Stimulated activated CD4-positive, alpha-beta T cell treated with anti-CD3 and anti-CD28 coated beads, Interleukin-12 subunit alpha, Interleukin-12 subunit beta, amount 100 ng/mL, for 4 hours (primary cell): ENCODE measurements around the gene SSBP4.

Experiments used
- DNase-seq: peaks from one replicate; pipeline ENCODE4 v3.0.0-alpha.2; 2020

Gene SSBP4

DNA sequence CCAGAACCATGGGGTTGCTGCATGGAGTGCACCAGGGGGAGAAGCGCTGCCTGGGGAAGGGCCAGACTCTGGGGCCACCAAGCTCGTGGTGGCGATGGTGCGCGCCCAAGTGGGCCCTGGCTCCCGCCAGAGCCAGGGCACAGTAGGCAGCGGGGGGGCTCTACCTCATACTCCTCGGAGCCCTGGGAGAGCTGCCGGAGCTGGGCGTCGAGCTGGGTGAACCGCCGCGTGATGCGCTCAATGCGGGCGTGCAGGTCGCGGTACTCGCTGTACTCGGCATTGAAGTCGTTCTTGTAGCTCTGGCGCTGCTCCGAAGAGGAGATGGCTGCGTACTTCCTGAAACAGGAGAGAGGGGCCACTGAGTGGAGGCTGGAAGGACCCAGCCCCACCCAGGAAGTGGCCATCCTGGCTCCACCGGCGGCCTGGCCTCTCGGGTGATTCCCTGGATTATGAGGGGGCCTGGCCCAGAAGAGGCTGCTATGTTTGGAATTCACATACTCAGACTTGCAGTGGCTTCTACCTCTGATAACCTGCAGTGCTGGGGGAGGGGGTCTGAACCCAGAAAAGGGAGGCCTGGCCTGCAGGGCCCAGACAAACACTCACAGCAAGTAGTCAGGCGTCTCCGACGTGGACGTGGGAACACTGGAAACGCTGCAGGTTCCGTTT is 27.1 kb downstream of the SSBP4 start:
- DNase-seq, result no peak

DNA sequence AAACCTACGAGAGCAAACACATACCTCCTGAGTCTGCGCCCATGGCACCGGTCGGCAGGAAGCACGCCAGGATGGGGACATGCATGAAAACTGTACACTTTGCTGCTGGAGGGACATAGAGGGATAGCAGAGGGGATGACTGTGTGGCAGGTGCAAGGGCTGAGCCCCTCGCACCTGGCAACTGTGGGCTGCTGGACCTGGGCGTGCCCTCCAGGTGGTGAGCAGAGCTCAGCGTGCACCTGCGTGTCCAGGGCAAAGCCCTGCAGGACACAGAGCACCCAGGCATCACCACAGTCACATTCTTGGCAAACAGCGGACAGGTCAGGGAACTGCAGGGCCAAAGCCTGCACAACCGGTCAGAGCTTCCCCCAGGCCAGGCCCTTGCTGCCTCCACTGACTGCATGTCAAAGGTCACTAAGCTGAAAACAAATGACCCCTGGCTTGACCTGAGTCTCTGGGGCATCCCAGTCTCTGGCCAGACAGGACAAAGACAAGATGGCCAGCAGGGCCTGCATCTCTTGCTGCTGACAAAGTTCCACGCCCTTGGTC is 27.7 kb downstream of the SSBP4 start:
- no peak for DNase-seq

DNA sequence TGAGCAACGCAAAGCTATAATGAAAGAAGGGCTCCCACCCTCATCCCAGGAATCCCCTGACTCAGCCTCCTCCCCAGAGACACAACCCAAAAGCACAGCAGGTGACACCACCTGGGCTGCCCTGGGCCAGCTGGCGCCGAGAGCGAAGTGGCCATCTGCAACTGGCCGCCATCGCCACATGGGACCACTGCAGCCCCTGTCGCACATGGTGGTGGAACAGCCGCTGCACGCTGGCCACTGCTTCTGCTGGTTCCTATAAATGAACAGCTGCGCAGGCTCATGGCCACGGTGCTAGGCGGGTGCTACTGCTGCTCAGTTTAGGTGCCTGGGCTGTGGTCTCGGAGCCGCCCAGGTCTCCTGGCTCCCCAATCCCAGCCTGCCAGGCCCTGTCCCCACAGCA is 30.4 kb downstream of the SSBP4 start:
- DNase-seq, result no peak

DNA sequence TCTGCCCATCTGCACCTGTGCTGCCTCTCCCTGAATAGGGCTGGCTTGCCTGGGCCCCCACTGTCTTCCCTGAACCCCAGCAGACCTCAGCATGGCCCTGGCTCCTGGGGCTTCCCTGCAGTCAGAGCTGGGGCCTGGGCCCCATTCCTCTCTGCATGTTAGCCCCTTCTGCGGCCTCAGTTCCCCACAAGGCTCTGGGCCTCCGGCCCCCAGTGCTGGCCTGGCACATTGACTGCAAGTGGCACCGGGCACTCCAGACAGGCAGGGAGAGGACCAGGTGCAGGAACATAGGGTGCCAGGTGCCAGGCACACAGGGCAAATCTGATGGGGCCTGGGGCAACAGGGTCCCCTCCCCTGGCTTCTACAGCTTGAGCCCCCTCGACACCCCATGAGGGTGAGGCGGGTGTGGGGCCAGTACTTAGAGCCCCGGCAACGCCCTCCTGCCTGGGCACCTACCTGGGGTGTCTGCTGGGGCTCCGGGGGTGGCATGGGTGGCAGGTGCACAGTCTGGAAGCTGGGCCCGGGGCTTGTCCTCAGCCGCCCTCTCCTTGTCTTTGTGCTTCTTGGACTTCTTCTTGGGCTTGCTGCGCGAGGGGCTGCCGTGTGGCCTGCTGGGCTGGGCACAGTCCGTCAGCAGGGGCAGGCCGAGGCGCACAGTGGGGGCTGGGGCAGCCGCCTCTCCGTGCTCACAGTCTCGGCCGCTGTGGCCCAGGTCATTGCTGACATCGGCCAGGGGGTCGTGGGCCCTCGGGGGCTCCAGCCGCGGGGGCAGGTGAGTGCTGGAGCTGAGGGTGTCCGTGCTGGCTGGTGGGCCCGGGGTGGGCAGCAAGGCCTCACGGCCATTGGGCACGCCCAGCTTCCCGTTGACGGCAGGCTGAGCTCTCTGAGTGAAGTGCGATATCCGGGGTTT is 31.1 kb downstream of the SSBP4 start:
- no peak for DNase-seq

GRCh38 chr19:18450931-18451836 is 32.0 kb downstream of the SSBP4 start:
- DNase-seq, result peak; percentile 88

- DNase-seq, result no peak
Observed at GRCh38 chr19:18452386-18452785, 33.2 kb downstream of the SSBP4 start.

GRCh38 chr19:18453269-18454024 is 34.2 kb downstream of the SSBP4 start:
- DNase-seq, result no peak

DNA sequence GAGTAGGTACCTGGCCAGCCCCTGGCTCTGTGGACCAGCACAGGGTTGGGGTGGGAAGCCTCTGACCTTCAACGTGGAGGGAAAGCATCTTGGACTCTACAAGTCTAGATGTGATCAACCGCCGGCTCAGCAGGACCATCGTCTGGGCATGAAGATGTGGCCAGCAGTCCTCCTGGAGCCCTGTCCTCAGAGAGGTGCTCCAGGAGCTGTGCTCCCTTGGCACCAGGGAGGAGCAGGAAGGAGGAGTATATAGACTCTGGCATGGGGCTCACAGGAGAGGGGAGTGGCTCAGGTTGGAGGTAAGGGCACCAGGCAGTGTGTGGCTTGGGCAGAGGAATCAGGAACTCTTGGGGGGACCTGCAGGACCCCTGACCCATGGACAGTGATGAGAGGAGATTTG is 37.1 kb downstream of the SSBP4 start:
- DNase-seq, result no peak

DNA sequence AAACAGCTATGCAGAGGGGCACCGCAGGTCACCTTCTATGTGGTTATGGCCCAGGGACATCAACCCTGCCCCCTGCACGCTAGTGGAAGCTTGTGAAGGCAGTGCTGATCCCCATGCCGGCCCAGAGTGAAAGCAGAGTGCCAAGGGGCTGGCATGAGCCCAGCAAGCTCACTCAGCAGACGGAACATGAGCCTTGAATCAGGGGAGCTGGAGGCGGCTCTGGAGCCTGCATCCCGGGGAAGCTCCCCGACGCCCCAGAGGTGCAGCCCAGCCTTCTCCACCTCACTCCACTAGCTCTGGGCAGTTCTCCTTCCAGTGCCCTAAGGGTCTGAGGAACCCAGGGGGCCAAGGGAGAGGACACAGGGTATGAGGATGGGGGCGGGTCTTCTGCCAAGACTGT is 37.8 kb downstream of the SSBP4 start:
- DNase-seq, result no peak

- no peak for DNase-seq
Observed at GRCh38 chr19:18457483-18458331, 38.5 kb downstream of the SSBP4 start.

DNA sequence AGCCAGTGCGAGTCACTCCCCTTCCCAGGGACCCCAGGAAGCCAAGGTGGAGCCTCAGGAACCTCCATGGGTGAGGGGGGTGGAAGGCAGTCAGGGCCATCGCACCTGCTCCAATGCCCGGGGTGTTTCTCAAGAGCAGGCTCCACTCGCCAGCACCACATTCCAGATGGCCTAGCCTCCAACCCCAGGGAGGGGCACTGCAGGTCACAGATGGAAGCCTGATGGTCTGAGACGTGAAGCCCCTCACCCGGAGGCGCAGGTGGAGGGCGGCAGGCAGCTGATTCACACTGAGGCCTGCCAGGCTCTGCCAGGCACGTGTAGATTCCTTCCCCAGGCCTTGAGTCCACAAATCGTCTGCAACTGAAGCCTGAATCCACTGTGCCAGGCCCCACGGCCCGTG is 41.7 kb downstream of the SSBP4 start:
- no peak for DNase-seq

GRCh38 chr19:18461471-18461870 is 42.3 kb downstream of the SSBP4 start:
- DNase-seq, result no peak

- no peak for DNase-seq
Observed at GRCh38 chr19:18464646-18465045, 45.4 kb downstream of the SSBP4 start.

GRCh38 chr19:18465214-18465963 is 46.2 kb downstream of the SSBP4 start:
- no peak for DNase-seq

GRCh38 chr19:18465964-18466339 is 46.8 kb downstream of the SSBP4 start:
- no peak for DNase-seq

DNA sequence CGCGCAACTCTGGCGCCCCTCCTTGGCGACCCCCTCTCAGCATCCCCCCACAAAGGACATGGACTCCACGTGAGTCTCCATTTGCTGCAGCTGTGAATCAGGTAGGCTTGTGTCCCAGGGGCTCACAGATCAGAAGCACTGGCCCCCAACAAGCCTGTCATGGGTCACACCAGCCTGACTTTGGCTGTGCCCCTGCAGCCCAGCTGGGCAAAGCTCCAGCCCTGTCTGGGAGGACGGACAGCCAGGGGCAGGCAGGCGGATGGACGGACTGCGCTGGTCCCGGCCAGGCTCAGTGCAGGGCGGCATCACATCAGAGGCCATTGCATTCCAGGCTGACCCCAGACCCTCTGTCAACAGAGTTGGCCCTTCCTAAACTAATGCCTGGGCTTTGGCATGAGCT is 47.2 kb downstream of the SSBP4 start:
- DNase-seq, result no peak

DNA sequence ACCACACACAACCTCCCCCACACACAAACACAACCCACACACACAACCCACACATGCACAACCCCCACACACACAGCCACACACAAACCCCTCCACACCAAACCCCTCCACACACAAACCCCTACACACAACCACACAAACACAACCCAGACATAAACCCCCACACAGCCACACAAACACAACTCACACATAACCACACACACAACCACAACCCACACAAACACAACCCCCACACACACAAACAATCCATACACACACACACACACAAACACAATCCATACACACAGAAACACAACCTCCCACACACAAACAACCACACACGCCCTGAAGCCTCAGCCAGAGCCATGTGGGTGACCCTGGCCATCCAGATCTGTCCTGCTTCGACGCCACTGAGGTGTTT is 48.8 kb downstream of the SSBP4 start:
- DNase-seq, result no peak

- DNase-seq, result no peak
Observed at GRCh38 chr19:18468517-18468916, 49.3 kb downstream of the SSBP4 start.

DNA sequence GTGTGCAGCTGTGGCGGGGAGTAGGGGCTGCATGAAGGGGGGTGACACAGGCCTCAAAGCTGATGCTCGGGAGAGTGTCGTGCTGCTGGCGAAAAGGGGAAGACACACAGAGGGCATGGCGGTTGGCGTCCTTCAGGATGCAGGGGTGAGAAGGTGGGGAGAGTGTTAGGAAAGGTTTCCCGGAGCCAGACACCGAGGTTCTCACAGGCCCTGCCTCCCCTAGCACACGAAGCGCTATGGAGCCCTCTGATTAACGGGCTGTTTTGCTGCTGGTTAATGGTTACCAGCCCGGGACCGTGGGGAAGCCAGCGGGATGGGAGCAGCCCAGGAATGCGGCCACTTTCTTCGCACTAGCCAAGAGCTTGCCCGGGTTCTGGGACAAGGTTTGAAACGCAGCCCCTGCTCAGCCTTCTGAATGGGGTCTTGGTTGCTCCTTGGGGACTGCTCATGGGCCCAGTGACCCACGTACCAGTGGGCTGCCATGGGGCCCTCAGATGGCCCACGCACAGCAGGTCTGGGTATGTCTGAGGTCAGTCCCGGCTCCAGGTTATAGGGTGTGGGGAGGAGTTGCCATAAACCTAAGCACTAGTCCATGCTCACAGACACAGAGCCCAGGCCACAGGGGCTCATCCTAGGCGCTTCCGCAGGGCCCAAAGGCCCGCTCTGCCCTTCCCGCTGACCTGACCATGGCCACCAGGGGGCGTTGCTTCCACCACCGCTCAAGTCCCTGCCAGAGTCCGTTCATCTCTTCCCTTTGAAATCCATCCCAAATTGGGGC is 50.1 kb downstream of the SSBP4 start:
- DNase-seq, result peak; percentile 61

DNA sequence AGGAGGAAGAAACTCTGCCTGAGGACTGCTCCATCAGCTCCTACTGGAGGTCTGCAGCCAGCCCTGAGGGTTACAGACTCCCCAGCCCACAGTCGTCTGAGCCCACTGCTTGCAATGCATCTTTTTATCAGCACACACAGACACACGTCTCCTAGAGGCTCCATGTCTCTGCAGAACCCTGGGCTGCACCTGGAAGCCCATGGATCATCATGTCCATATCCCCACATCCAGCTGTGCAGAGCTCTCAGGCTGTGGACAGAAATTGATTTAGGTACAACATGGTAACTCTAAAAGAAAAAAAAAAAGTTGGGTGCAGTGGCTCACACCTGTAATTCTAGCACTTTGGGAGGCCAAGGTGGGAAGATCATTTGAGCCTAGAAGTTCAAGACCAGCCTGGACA is 51.6 kb downstream of the SSBP4 start:
- no peak for DNase-seq
